ENCODE data around the gene GSAP. TPM values are rescaled to one million over a fixed set of nuclear protein-coding genes. Genes with fewer than 3 reads are reported as not detected.

Gene GSAP
- total RNA-seq, 1 donor from 2014 or later, result 2.1 TPM

DNA sequence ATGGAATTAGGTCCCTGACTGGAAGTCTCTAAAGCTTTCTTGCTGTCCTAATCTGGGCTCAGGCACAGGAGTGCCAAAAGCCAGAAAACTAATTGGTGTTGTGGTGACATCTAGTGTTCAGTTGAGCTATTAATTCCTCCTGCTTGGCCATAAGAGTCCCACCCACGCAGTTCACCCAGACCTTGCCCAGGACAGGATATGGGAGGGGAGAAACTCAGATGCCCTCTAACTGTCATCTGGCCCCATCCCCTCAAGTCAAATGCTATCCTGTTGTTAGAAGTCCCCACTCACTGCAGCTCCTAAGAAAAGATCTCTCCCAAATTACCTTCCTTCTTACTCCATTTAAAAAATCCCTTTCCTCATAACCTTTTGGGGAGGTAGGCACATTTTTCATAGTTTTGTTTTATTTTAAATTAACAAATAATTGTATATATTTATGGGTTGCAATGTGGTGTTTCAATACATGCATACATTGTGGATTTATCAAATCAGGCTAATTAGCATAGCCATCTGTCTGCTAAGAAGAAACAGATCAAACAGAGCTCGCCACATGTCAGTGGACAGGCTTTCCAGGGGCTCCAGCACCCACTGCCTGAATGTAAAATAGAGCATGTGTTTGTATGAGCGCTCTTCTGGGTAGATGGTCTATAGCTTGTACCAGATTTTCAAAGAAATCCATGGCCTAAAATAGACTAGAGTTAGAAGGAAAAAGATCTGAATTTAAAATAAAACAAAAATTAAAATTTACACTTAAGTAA, 84.0 kb downstream of the GSAP start:
- intact Hi-C loops (cut with micrococcal nuclease), result loop anchor here (1.0 to 5.0 kb wide), 4 partner anchors 85 to 209 kb away; partner anchors contain the start of genes CCDC146, GSAP and PTPN12
- H3K4me1 Mint-ChIP-seq, result peaks cover 46% of the 10 kb centered on the region

DNA sequence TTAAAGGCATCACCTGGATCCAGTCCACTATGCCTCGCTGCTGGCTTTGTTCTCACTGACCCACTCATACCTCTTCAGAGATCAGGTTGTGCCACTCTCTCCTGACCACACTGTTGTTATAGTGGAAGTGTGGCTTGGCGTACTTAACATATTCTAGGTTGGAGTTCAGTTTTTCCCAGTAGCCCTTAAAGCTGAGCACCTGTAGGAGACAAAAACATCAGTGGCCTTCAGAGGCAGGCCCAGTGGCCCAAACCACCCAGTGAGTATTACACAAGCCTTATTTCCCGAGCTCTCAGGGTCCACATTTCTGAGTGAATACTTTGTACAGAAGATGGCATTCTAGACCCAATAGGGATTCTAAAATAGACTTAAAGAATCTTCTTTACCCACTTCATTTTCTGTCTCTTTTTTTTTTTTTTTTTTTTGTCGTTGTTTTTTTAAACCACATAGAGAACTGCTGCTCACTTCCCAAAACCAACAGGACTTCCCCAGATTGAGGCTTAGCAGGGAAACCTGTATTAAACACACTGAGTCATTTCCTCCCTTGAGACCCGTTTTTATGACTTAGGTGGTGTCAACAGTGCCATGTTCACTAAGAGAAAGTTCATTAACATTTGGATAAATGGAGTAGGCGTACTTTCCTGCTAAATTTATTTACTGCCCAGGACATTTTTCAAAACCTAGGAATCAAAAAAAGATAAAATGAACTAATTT, 85.8 kb downstream of the GSAP start:
- peak; percentile 73 for DNase-seq
- Mint-ChIP-seq H3K9me3 (no peaks in the 10 kb centered on the region), H3K27ac (peak overlapping the region; percentile 84), H3K27me3 (no peaks in the 10 kb centered on the region), H3K36me3 (ENCODE audit: low read depth) (no peaks in the 10 kb centered on the region), H3K4me1 (peaks cover 51% of the 10 kb centered on the region), H3K4me3 (peak overlapping the region; percentile 38)
- intact Hi-C loops (cut with micrococcal nuclease), result loop anchor here (1.0 to 5.0 kb wide), 5 partner anchors 21 to 208 kb away; partner anchors contain the start of genes CCDC146, GSAP and PTPN12

More for the DNA sequence above, 84.0 kb downstream of the GSAP start:
- peak overlapping the region; percentile 48 for H3K27ac Mint-ChIP-seq
- no peaks in the 10 kb centered on the region for H3K36me3 Mint-ChIP-seq (ENCODE audit: low read depth)
- DNase-seq, result peak; percentile 87
- no peaks in the 10 kb centered on the region for H3K9me3 Mint-ChIP-seq
- H3K27me3 Mint-ChIP-seq, result no peaks in the 10 kb centered on the region
- H3K4me3 Mint-ChIP-seq, result no peak overlapping the region

DNA sequence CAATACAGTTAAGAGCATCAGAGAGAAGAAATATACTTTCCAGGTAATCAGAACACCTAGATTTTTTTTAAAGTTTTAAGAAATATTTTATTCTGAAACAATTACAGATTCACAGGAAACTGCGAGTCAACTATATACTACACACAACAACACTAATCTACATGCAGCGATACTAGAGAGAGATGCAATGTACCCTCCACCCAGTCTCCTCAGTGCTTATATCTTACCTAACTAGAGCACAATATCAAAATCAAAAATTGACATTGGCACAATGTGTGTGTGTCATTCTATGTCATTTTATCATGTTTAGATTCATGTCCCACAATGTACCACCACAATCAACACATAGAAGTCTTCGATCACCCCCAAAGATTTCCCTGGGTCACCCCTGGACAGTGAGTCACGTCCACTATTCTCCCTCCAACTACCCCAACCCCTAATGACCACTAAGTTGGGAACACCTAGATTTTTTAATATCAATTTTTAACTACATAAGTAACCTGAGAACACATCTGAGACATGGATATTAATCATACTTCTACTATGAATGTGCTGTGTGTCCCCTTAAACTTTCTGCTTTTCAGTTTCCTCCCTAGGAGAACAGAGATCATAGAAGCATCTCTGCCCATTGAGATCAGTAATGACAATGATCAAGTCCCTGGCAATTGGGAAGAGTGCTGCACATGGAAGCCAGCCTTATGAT, 86.5 kb downstream of the GSAP start:
- intact Hi-C loops (cut with micrococcal nuclease), result loop anchor here (1.0 to 5.0 kb wide), 5 partner anchors 22 to 208 kb away; partner anchors contain the start of genes CCDC146, GSAP and PTPN12
- Mint-ChIP-seq H3K27me3 (no peaks in the 10 kb centered on the region), H3K4me3 (peak overlapping the region; percentile 38), H3K36me3 (ENCODE audit: low read depth) (no peaks in the 10 kb centered on the region), H3K9me3 (no peaks in the 10 kb centered on the region), H3K4me1 (peaks cover 51% of the 10 kb centered on the region), H3K27ac (peak overlapping the region; percentile 84)
- DNase-seq, result no peak

DNA sequence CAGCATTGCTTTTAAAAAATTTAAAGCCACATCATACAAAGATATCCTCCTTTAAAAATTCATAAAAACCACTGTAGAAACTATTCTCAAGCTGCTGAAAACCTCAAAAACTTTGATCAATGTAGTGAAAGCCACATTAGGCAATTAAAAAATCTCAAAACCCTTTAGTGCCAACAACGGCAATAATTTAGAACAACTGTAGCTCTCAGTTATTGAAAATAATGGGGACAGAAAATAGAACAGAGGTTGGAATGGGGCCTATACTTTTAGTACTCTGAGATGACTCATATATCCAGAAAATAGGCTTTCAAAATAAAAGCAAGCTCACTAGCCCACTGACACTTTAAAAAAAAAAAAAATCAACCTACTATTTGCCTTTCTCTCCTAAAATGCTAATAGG, 87.5 kb downstream of the GSAP start:
- DNase-seq, result no peak
- no peaks in the 10 kb centered on the region for H3K36me3 Mint-ChIP-seq (ENCODE audit: low read depth)
- H3K27me3 Mint-ChIP-seq, result no peaks in the 10 kb centered on the region
- H3K27ac Mint-ChIP-seq, result peak overlapping the region; percentile 79
- intact Hi-C loops (cut with micrococcal nuclease), result no loop called here
- peak overlapping the region; percentile 54 for H3K4me3 Mint-ChIP-seq
- no peaks in the 10 kb centered on the region for H3K9me3 Mint-ChIP-seq
- H3K4me1 Mint-ChIP-seq, result peaks cover 51% of the 10 kb centered on the region

DNA sequence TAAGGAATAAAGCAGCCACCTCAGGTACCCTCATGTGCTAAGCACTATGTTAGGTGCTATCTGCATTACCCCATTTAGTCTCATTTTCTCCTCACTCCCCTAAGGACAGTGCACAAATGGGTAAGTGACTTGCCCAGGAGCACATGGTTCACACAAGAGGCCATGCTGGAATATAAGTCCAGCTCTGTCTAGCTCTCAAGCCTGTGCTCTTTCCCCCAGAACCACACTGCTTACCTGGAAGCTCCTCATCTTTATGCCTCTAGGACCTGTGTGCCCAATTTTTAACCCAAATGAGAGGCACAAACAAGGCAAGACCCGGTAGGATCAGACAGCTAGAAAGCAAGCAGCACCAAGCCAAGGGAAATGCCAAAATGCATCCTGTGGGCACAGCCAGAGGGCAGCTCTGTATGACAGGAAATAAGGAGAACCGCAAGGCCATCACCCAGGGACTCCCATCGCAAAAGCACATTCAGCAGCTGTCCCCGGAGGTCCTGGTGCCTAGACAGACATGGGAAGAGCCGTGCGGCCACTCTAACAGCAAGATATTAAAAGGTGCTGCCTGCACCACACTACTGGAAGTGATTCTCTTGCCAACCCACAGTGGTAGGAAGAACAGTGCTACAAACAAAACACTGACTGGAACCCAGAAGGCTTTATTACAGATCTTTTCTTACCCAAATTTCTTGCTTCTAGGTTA, 88.1 kb downstream of the GSAP start:
- H3K36me3 Mint-ChIP-seq (ENCODE audit: low read depth), result no peaks in the 10 kb centered on the region
- no peaks in the 10 kb centered on the region for H3K9me3 Mint-ChIP-seq
- H3K4me3 Mint-ChIP-seq, result peak overlapping the region; percentile 54
- intact Hi-C loops (cut with micrococcal nuclease), result no loop called here
- H3K4me1 Mint-ChIP-seq, result peaks cover 51% of the 10 kb centered on the region
- H3K27me3 Mint-ChIP-seq, result no peaks in the 10 kb centered on the region
- peak overlapping the region; percentile 79 for H3K27ac Mint-ChIP-seq
- peak; percentile 73 for DNase-seq

DNA sequence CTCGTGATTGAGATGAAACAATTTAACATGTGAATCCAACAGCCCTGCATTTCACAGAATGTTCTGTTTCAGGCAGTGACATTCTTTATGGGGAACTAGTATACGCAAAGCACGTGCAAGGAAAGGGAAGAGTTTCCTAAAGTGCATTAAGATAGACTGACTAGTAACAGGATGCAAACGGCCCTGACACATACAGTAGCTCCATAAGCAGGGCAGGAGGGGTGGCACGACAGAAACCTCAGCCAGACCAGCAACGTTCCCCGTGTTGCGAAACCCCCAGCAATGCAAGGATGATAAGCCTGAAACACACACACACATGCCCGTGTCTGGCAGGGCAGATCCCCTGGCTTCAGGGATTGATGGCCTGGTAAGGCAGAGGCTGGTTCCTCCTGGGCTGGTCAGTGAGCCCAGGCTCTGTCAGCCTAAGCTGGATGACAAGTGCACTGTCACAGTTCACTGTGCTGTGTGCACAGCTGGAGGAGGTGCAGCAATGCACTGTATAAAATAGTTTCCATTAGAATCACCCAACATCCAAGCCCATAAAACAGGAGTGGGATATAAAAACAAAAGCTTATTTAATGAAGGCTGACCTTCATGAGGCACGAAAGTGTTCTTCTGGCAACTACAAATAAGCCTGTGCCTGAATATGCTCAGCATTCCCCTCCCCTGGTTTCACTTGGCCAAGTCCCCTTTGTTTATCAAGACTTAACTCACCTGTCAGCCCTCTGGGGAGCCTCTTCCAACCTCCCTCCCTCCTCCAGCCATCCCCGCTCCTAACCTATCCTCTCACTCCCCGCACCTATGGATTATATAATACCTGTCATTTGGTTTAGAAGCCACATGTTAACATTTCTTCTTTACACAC, 88.8 kb downstream of the GSAP start:
- Mint-ChIP-seq H3K27me3 (no peaks in the 10 kb centered on the region), H3K4me1 (peaks cover 51% of the 10 kb centered on the region), H3K4me3 (no peak overlapping the region), H3K9me3 (no peaks in the 10 kb centered on the region), H3K27ac (peak overlapping the region; percentile 79), H3K36me3 (ENCODE audit: low read depth) (no peaks in the 10 kb centered on the region)
- DNase-seq, result no peak
- intact Hi-C loops (cut with micrococcal nuclease), result no loop called here

DNA sequence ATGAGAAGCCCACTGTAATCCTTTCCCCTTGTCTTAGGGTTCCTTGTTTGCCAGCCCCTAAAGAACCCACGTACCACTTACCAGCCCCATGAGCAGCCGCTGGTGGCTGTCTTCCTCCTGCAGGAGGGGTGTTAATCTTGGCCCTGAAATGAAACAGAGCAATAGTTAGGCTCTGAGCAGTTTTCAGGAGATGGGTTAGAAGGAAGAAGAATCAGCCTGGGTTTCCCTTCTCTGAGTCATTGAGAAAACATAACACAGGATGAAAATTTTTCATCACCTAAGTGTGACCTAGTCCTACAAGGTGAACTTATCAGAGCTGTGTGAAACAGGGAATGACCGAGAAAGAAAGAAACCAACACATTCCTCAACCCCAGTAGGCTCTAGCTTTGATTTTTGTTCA, 90.0 kb downstream of the GSAP start:
- Mint-ChIP-seq H3K27ac (no peak overlapping the region), H3K4me3 (no peak overlapping the region), H3K9me3 (no peaks in the 10 kb centered on the region), H3K4me1 (peaks cover 43% of the 10 kb centered on the region), H3K36me3 (ENCODE audit: low read depth) (no peaks in the 10 kb centered on the region), H3K27me3 (no peaks in the 10 kb centered on the region)
- intact Hi-C loops (cut with micrococcal nuclease), result no loop called here
- DNase-seq, result peak; percentile 53

DNA sequence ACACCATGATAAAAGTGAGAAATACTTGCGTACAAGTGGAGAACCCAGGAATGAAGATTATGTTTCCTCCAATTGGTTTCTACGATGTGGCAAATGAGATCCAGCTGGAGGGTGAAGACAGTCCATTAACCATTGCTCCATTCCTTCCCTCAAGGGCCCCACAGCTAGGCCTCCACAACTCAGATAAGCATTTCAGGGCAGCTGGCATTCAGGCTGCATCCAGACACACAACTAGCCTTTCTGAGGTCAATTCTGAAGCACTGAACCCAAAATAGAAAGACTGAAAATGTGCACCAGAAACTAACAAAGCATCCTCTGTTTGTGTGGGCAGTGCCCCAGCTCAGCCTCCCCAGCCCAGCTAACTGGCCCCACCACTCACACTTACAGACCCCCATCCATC, 94.8 kb downstream of the GSAP start:
- no peaks in the 10 kb centered on the region for H3K27me3 Mint-ChIP-seq
- H3K36me3 Mint-ChIP-seq (ENCODE audit: low read depth), result peaks cover 18% of the 10 kb centered on the region
- peaks cover 6% of the 10 kb centered on the region for H3K4me1 Mint-ChIP-seq
- intact Hi-C loops (cut with micrococcal nuclease), result no loop called here
- H3K9me3 Mint-ChIP-seq, result peaks cover 5% of the 10 kb centered on the region
- H3K4me3 Mint-ChIP-seq, result no peak overlapping the region
- peak; percentile 49 for DNase-seq
- no peak overlapping the region for H3K27ac Mint-ChIP-seq

DNA sequence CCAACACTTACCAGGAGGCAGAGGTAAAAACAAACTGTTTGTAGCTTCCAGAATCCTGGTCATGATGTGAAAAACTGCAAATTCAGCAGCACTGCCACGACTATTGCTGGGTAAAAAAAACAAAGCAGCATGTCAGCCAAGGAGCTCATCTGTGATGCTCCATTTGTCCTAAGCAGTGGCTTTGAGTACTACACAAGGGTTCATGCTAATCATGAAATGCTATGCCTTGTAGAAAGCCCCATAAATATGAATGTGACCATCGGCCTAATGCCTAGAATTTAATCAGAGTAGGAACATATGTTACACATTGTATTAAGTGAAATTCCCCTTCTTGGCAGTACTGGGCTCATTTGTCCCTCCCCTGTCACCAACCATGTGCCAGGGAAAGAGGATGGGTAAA, 95.4 kb downstream of the GSAP start:
- H3K4me3 Mint-ChIP-seq, result no peak overlapping the region
- H3K9me3 Mint-ChIP-seq, result peaks cover 5% of the 10 kb centered on the region
- peaks cover under 1% of the 10 kb centered on the region for H3K4me1 Mint-ChIP-seq
- intact Hi-C loops (cut with micrococcal nuclease), result no loop called here
- H3K27me3 Mint-ChIP-seq, result no peaks in the 10 kb centered on the region
- DNase-seq, result no peak
- H3K36me3 Mint-ChIP-seq (ENCODE audit: low read depth), result peaks cover 18% of the 10 kb centered on the region
- no peak overlapping the region for H3K27ac Mint-ChIP-seq

DNA sequence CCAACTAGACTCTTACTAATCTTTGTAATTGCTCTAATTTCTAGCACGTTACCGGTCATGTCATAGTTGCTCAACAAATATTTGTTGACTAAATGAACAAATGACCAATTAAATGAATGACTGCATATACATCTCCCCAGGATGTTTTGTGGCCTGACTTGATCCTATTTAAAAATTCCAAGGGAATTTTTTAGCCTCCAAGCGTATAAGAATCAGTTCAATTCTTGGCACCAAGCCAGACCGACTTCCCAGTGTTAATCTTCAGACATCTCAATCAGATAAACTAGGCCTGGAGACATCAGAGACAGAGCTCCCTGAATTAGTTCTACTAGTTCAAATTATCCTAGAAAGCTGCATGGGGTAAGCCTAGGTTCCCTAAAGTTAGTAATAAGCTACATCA, 96.0 kb downstream of the GSAP start:
- H3K4me3 Mint-ChIP-seq, result no peak overlapping the region
- peaks cover 5% of the 10 kb centered on the region for H3K9me3 Mint-ChIP-seq
- H3K27me3 Mint-ChIP-seq, result no peaks in the 10 kb centered on the region
- peaks cover 18% of the 10 kb centered on the region for H3K36me3 Mint-ChIP-seq (ENCODE audit: low read depth)
- intact Hi-C loops (cut with micrococcal nuclease), result no loop called here
- H3K4me1 Mint-ChIP-seq, result no peaks in the 10 kb centered on the region
- DNase-seq, result no peak
- no peak overlapping the region for H3K27ac Mint-ChIP-seq

DNA sequence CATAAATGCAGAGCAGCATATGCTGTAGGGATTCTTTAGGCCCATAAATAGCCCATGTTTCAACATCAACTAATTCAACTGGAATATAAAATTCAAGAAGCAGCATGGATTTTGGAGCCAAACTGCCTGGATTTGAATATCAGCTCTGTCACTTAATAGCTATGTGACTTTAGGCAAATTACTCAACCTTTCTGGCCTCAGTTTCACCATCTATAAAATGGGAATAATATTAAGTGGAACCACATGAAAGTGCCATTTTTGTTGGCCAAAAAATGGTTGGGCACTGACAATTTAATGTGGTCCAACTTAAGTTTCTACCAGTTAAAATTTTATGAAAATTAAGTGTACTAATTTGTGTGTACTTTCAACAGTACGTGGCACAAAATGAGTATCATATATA, 98.1 kb downstream of the GSAP start:
- no peak for DNase-seq
- Mint-ChIP-seq H3K27me3 (no peaks in the 10 kb centered on the region), H3K9me3 (peaks cover 5% of the 10 kb centered on the region), H3K27ac (no peak overlapping the region), H3K36me3 (ENCODE audit: low read depth) (peaks cover 24% of the 10 kb centered on the region), H3K4me1 (no peaks in the 10 kb centered on the region), H3K4me3 (no peak overlapping the region)
- intact Hi-C loops (cut with micrococcal nuclease), result no loop called here

DNA sequence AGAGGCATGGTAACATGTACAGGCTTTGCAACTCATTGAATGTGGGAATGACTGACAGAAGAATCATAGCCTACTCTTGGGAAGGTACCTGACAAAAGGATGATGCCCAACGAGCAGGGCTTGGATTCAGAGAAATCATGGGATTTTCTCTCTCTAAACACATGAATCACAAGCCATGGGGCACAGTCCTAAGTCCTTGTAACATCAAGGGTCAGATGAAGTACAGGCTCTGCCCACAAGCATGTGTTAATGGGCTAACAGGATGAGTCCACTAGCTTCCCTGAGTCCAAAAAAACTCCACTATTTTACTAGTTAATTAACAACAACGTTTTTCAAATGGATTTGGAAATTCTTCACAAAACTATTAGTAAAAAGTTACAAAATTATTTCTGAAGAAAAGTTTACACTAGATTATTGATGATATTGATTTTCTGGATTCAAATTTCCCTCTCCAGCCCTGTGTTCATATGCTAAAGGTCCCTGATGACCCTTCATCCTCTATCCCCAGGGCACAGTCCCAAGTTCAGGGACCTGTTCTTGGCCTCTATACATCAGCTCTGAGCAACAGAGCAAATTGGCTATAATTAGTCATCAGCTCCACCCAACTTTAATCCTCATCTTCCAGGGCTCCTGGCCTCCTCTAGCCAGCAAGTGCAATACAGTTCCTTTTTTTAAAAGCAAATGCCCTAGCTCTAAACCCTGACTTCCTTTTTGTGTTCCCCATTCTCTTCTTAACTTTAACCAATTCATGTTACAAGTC, 99.8 kb downstream of the GSAP start:
- H3K27ac Mint-ChIP-seq, result no peak overlapping the region
- no peaks in the 10 kb centered on the region for H3K4me1 Mint-ChIP-seq
- no peak overlapping the region for H3K4me3 Mint-ChIP-seq
- H3K9me3 Mint-ChIP-seq, result peaks cover 5% of the 10 kb centered on the region
- intact Hi-C loops (cut with micrococcal nuclease), result no loop called here
- DNase-seq, result no peak
- H3K36me3 Mint-ChIP-seq (ENCODE audit: low read depth), result peaks cover 24% of the 10 kb centered on the region
- no peaks in the 10 kb centered on the region for H3K27me3 Mint-ChIP-seq

Measured in activated CD4-positive, alpha-beta T cell treated with anti-CD3 and anti-CD28 coated beads, Interleukin-2, amount 10 ng/mL, durations not matched to agents 24 days and 14 days (primary cell).